ENCODE data around the gene NOTUM.
"Not testable (repeated sequence)": the region's sequence is repeated elsewhere in the genome, so short reads cannot be mapped to it uniquely, and the experiment has no call there.

NOTUM gene

DNA sequence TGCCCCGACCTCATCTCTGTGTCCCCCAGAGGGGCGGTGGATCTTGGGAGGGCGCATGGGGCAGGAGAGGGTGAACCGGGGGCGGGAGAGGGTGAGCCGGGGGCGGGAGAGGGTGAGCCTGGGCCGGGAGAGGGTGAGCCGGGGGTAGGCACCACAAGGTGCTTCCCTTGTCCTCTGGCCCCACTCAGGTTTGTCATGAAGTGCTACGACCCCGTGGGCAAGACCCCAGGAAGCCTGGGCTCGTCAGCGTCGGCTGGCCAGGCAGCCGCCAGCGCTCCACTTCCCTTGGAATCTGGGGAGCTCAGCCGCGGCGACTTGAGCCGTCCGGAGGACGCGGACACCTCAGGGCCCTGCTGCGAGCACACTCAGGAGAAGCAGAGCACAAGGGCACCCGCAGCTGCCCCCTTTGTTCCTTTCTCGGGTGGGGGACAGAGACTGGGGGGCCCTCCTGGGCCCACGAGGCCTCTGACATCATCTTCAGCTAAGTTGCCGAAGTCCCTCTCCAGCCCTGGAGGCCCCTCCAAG is 35.3 kb upstream of the NOTUM start:
- no peak for DNase-seq (ENCODE audit: low read depth in 2 of 2)

DNA sequence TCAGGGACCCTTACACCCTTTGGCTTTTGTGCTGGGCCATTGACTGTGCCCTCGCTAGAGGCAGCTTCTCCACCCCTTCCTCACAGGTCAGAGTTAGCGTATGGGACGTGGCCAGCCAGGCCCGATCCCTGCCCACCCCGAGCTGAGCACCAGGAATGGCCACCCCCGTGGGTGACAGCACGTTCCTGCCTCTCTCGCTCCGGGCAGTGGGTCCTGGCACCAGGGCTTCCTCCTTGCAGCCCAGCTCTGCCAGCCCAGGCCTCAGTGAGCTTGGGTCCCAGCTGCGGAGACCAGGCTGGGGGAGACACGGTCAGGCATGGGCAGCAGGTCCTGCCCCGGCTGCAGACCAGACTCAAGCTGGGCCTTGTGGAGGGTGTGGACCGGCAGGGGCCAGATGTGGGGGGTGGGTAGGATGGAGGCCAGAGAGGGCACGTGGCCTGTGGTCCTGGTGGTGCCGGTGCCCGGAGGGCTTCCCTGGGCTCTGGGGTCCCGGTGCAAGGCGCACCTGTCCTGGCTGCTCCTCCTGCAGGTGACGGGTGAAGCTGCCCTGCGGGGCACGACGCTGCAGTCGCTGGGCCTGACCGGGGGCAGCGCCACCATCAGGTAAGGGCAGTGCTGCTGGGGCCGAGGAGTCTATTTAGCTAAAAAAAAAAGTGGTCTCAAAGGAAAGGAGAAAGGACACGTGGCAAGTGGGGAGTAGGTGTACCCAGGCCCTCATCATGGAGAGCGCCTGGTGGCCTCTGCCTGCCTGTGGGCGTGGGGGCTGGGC is 34.7 kb upstream of the NOTUM start:
- DNase-seq (ENCODE audit: low read depth in 2 of 2), result no peak

DNA sequence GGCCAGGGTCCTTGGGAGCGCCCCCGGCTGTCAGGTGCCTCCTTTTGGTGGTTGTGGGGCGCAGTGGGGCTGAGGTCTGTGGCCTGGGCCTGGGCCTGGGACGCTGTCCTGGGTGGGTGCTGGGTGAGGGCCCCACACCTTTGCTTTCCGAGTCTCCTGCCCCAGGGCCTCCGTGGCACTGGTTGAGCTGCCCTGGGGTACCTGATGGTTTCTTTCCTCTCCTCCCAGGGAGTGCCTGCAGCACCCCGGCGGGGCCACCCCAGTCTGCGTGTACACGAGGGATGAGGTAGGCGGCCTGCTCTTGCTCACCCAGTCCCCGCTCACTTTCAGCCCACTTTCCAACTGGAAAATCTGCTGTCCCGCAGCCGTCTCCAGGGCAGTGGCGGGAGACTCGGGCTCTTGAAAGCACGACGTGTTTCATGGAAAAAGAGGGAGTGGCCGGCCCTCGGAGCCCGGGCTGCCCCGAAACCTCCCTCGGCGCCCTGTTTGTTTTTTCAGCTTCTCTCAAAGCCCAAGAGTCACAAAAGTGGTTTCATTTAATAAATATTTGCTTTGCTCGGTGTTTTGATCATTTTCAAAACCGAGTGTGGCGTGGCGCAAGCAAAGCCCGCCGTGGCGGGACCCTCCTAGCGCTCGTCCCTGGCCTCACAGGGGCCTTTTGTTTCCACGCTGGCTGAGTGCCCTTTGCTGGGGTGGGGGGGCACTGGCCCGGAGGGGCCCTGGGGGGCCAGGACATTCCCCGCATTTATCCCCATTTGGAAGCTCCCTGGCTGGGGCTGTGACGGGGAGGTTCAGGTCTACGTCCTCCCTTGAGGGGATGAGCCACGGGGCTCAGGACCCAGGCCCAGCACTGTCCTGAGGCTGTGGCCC is 33.8 kb upstream of the NOTUM start:
- DNase-seq (ENCODE audit: low read depth in 2 of 2), result no peak

DNA sequence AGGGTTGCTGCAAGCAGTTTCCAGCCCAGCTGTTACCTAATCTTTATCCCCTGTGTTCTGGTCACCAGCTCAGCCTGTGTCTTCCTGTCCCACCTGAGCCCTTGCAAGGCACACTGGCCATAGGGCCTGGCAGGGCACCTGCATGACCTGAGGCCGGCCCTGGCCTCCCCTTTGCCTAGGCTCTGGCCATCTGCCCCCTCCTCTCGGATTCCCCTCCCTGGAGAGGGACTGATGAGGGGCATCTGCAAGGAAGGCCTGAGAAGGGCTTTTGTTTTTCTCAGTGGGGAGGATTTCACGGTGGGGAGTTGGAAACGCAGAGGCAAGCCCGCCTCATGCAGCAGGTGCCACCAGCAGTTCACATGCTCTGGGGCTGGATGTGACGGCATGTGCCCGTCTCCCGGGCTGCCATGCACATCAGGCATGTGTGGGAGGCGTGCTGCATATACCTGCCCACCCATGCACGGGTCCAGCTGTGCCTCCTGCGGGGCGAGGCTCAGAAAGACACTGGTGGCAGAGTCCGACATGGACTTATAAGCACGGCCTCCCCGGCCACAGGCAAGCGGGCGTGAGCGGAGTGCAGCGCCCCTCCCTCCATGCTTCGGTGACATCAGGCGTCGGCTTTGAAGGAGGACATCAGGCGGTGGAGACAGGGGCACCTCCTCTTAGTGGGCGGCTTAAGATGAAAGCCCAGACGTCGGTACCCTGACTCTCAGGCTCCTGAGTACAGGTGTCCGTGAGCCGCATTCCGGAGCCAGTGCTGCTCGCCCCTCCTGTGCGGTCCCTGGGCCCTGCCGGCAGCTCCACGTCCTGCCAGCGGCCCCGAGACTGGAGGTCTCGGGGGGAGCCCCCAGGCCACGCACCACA is 33.0 kb upstream of the NOTUM start:
- DNase-seq (ENCODE audit: low read depth in 2 of 2), result no peak

DNA sequence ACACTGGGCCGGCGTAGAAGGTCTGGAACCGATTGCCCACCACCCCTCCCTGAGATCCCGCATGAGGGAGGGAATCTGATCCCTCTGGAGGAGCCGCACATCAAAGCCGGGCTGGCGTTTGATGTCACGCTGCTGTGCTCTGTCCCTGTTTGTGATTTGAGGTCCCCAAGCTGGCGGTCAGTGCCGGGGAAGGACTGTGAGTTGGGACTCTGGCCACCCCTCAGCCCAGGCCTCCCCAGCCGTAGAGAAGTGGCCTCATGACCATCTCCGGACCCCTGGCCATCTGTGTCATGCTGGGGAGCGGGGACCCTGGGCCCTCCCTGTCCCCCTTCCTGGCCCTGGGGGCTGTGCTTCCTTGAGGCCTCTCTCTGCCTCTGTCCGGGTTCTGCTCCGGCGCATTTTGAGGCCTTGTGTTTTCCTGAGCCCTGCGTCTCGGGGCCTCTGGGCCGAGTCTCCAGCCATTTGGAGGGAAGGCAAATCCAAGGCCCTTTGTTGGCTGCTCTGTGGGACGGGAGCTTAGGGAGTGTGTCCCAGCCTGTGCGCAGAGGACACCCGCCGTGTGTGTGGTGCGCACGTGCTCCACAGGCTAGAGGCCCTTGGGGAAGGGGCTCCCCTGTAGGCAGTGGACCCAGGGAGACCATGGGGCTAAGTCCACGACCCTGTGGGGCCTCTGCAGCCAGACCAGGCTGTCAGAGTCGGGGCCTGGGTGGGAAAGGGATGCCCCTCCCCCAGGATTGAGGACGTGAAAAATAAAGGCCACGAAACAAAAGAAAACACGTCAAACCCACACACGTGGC is 31.5 kb upstream of the NOTUM start:
- DNase-seq (ENCODE audit: low read depth in 2 of 2), result no peak

DNA sequence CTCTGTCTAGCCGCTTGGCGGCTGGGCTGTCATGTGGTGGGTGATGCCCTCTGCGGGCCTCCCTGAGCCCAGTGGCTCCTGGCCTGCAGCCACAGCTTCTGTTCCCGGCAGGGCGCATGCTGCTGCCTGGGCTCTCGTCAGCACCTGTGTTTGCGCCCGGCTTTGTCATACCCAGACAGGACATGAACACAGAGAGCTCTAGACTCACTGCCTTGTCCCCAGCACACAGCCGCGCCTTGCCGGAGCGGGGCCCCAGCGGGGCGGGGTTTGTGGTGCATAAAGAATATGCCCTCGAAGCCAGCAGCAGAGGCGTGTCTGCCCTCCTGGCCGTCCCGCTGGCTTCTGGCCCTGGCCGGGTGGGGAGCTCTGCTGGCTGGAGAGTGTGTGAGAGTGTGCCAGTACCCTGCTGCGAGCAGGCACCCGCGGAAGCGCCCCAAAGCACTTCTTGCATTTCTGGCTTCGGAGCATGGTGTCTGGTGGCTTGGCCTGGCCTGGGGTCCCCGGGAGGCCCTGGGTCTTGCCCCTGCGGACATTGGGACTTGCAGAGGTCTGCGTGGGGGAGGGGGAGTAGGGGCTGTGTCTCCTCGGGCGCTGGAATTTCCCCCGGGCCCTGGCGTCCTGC is 30.8 kb upstream of the NOTUM start:
- no peak for DNase-seq (ENCODE audit: low read depth in 2 of 2)

DNA sequence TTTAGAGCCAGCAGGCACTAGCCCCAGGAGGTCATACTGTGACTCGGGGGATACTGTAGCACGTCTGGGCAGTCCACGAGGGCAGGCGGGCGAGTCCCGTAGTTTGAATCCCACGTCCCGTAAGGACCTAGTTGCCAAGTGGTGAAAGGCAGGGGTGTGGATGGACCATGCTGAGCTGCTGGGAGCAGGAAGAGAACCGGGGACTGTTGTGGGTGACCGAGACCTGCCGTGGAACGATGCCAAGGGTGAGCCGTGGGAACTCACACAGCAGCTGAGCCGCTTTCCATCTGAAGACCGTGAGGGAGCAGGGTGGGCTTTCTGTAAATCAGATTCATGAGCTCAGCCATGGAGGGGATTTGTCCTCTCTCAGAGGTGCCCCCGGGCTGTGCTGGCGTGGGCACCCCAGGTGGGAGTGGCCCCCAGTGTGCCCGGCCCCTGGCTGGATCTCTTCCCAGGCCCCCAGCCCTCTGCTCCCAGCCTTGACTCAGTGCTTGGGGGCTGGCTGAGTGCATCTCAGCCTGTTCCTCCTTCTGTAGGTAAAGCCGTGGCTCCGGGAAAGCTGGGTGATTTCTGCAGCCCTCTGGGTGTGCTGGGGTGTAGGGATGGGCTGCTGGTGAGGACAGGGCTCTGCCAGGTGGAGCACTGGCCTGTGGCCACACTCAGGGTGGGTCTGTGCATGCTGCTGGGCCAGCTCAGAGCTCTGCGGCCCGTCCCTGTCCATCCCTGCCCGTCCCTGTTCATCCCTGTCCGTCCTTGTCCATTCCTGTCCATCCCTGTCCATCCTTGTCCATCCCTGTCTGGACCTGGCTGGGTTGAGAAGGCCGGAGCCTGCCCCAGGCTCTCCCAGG is 30.1 kb upstream of the NOTUM start:
- DNase-seq (ENCODE audit: low read depth in 2 of 2), result no peak

DNA sequence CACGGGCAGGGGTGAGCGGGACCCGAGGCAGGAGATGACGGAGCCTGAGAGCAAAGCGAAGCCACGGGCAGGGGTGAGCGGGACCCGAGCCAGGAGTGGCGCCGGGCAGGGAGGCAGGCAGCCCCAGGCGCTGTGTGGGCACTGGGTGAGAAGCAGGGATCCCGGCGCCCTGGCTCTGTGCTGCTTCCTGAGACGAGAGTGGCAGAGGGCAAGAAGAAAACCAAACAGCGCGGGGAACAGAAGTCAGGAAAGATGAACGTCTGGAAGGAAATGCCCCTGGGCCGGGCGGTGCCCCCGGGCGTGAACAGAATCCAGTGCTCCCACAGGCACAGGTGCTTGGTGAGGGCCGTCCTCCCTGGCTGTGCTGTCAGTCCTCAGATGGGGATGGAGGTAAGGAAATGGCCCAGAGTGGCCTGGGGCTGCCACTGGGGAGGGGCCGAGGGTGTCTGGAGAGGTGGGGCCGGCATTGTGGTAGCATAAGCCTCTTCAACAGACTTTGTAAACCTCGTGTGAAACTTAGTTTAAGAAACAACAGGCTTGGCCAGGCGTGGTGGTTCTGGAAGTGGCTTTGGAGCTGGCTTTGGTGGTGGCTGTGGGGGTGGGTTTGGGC is 26.3 kb upstream of the NOTUM start:
- DNase-seq (ENCODE audit: low read depth in 2 of 2), result no peak

DNA sequence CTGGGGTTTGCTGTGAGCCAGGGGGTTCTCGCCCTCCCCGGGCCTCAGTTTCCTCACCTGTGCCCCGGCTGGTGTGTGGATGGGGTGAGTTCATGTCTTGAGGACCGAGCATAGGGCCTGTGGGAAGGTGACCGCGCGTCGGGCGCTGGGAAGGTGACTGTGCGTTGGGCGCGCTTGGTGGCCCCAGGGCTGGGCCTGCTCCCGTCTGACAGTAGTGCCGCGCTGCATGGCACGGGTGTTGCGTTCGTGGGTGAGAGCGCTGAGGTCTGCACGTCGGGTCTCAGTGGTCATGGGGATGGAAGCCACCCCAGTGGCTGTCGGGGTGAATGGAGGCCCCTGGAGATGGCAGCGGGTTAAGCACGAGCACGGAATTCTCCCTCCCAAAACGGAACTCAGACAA is 25.6 kb upstream of the NOTUM start:
- no peak for DNase-seq (ENCODE audit: low read depth in 2 of 2)

DNA sequence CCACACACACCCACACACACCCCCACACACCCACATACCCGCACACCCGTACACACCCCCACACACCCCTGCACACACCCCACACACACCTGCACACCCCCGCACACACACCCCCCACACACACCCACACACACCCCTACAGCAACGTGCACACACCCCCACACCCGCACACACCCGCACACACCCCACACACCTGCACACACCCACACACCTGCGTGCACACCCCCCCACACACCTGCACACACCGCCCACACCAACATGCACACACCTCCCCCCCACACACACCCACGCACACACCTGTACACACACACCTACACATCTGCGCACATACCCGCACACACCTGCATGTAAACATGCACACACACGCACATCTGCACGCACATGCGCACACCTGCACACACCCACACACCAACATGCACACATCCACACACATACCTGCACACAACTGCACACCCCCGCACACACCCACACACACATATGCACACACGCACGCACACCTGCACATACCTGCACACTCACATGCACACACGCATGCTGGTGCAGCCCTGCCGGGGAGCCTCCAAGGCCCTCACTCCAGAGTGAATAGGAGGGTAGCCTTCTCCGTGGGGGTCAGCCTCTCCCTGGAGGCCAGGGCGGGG is 23.9 kb upstream of the NOTUM start:
- DNase-seq (ENCODE audit: low read depth in 2 of 2), result no peak

DNA sequence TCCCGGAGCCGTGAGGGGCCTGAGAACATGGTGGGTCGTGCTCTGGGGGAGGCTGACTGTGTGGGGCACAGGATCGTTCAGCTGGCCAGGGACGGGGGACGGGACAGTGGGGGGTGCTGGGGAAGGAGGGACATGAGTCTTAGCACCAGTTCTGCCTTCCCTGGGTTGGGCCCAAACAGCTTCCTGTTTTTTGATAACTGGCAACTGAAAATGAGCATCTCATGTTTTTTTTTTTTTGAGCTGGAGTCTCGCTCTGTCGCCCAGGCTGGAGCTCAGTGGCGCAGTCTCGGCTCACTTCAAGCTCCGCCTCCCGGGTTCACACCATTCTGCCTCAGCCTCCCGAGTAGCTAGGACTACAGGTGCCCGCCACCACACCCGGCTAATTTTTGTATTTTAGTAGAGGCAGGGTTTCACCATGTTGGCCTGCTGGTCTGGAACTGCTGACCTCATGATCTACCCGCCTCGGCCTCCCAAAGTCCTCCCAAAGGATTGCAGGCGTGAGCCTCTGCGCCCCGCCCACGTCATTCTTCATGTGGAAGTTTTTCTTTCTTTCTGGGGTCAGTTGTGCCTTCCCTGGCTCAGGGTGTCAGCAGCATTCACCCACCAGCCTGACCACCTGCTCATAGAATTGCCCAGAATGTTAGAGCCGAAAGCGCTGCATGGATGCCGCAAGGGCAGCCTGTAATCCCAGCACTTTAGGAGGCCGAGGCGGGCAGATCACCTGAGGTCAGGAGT is 22.8 kb upstream of the NOTUM start:
- no peak for DNase-seq (ENCODE audit: low read depth in 2 of 2)

DNA sequence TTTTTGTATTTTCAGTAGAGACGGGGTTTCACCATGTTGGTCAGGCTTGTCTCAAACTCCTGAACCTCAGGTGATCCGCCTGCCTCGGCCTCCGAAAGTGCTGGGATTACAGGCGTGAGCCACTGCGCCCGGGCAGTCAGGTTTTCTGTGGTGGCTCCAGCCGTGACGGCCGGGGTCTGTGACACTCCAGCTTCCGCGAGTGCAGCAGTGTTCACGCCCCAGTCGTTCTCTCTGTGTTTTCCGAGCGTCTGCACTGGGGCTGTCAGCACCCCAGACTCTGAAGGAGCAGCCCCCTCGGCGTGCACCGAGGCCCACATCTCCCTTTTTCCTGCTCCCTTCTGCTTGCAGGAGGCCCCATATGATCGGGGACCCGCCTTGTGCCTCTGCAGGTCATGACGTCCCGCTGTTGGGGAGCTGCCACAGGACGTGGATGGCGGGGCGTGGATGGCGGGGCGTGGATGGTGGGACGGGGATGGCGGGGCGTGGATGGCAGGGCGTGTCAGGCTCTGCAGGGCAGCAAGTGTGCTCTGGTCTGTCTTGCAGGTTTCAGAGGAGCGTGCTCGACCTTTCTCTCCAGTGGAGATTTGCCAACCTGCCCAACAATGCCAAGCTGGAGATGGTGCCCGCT is 22.1 kb upstream of the NOTUM start:
- no peak for DNase-seq (ENCODE audit: low read depth in 2 of 2)

DNA sequence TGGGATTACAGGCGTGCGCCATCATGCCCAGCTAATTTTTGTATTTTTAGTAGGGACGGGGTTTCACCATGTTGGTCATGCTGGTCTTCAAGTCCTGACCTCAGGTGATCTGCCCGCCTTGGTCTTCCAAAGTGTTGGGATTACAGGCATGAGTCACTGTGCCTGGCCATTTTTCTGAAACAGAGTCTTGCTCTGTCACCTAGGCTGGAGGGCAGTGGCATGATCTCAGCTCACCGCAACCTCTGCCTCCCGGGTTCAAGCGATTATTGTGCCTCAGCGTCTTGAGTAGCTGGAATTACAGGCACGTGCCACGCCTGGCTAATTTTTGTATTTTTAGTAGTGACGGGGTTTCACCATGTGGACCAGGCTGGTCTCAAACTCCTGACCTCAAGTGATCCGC is 20.5 kb upstream of the NOTUM start:
- DNase-seq (ENCODE audit: low read depth in 2 of 2), result not testable (repeated sequence)

DNA sequence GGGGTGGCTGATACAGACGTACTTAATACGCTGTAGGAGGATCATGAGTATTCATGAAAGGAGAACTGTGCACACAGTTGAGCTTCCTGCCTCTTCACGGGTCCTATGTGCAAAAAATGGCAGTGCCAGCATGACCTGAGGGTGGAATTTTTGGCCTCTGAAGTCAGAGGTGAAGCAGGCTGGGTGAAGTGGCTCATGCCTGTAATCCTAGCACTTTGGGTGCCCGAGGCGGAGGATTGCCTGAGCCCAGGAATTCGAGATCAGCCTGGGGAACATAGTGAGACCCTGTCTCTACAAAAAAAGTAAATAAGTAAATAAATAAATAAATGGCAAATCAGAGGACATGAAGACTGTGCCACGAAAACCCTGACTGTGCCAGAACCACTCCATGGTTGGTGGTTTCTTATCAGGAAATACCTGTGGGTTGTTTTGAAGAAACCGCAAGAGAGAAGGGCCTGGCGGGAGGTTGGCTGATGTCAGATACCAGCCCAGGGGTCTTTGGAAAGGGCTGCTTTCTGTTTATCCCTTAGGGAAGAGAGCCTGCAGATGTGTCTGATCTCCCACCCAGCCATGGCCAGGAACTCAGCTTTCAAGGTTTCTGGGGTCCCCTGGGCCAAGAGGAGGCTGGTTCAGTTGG is 19.8 kb upstream of the NOTUM start:
- DNase-seq (ENCODE audit: low read depth in 2 of 2), result no peak

DNA sequence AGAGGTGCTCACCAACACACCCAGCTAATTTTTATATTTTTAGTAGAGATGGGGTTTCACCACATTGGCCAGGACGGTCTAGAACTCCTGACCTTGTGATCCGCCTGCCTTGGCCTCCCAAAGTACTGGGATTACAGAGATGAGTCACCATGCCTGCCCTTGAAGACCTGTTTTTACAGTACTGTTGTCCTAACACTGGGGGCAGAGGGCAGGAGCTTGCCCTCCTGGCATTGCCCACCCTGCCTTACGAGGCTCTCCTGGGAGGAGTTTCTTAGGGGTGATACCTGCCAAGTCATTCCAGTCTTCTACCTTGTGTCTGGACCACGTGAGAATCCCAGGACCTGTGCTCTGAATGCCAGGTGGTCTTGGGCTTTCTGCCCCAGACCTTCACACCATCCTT is 19.1 kb upstream of the NOTUM start:
- no peak for DNase-seq (ENCODE audit: low read depth in 2 of 2)

DNA sequence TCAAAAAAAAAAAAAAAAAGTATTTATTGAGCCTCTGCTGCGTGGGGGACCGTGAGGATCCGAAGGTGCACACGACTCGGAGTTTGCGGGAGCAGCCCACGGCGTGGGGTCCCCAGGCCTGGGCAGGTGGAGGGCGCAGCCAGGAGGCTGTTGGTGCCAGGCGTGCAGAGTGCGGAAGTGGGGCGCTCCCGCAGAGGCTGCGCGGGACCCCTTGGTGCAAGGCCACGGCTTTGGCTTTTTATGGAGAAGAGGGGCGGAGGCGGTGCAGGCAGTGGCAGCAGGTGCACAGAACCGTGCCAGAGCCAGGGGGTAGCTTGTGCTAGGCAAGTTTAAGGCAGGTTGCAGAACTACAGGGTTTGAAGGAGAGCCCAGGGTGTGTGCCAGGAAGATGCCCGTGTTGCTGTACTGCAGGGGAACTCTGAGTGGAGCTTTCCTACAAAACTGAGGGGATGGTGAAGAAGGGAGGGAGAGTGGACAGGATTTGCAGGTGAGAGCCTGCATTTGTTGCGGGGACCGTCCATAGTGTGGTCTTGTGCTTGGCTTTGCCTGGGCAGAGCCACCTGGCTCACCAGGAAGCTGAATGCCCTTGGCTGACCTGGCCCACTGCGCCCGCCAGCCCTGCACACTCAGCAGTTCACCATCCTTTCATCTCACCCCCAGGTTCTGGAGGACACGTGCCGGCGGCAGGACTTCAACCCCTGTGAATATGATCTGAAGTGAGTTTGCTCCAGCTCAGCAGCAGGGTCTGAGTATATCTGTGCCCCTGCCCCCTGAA is 17.7 kb upstream of the NOTUM start:
- DNase-seq (ENCODE audit: low read depth in 2 of 2), result no peak

Data from stimulated activated CD8-positive, alpha-beta memory T cell treated with anti-CD3 and anti-CD28 coated beads, Interleukin-2, amount 100 ng/mL, for 48 hours (primary cell).